ENCODE results near the gene HAGHL. TPM values are rescaled to one million over a fixed set of nuclear protein-coding genes. Genes with fewer than 3 reads are reported as not detected.
A peak's percentile ranks its signal among the peaks of the same experiment; 100 is the strongest.

The HAGHL gene
- total and polyA plus RNA-seq, 7 experiments from 2014 or later: 0.72 to 14.6 (median 9.4) TPM

DNA sequence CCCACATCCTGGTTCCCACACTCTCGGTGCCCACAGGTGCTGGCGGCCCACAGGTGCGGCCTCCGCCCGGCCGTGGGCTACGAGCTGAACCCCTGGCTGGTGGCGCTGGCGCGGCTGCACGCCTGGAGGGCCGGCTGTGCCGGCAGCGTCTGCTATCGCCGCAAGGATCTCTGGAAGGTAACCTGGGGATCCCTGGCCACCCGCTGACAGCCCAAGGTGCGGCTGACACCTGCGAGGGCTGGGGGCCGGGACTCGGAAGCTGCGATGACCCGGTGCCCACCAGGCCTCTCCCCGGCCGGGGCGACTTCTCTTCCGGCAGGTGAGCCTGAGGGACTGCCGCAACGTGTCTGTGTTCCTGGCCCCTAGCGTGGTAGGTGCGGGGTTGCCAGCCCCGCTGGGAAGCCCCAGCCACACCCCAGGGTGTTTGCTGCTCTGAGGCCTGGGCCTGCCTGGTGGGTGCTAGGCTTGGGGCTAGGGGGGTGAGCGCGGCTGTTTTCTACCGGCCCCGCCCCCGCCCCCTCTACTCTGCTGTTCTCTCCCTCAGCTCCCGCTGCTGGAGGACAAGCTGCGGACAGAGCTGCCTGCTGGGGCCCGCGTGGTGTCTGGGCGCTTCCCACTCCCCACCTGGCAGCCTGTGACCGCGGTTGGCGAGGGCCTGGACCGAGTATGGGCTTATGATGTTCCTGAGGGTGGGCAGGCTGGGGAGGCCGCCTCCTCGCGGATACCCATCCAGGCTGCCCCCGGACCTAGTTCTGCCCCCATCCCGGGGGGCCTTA is 5.0 kb upstream of the HAGHL start:
- no peaks in the 10 kb centered on the region for H3K9me3 Mint-ChIP-seq

DNA sequence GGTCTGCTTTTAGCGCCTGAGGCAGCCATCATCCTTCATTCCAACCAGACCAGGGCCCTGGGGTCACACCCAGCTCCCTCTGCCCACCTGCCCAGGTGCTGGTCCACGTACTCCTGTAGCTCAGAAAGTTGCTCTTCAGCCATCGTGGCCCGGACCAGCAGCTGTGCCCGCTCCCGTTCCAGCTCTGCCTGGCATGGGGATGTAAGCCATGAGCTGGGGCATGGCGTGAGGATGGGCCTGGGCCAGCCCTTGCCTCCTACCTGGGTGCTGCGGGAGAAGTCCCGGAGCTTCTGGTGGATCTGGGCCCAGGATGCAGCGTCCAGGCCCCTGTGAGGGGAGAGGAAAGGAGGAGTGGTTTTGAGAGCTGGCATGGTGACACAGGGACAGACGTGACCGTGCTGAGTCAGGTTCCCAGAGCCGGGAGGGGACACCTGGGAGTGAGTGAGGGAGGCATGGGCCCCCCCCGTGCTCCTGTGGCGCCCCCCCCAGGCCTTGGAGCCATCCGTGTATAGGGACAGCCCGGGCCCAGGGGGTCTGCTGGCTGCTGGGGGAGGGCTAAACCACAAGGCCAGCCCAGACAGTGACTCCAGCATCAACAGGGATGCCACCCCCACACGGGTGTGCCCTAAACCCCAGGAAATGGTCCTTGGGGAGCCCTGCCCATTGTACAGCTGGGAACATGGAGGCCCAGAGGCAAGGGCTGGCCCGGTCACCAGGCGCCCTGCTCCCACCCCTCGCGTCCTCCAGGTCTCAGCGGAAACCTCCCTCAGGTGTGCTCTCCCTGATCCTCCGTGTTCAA is 3.9 kb upstream of the HAGHL start:
- Mint-ChIP-seq H3K4me3 (peak overlapping the region in 6 of 10 donors; percentile 17 to 87 (median 36)), H3K4me1 (peaks cover 0 to 26% (median 17%) of the 10 kb centered on the region in 7 donors), H3K27me3 (peaks cover 0 to 16% (median 0%) of the 10 kb centered on the region in 5 donors), H3K36me3 (no peaks in the 10 kb centered on the region), H3K9me3 (no peaks in the 10 kb centered on the region), H3K27ac (peak overlapping the region in 1 of 9 donors; percentile 9)
- Histone ChIP-seq H3K27ac (ENCODE audit: low read depth, low read length) (no peak overlapping the region), H3K4me3 (ENCODE audit: low read length) (no peak overlapping the region), H3K4me1 (ENCODE audit: control insufficient read depth in 2 of 2, insufficient read depth in 2 of 2, low read length in 2 of 2) (peaks cover 25 to 28% of the 10 kb centered on the region in 2 donors), H3K36me3 (ENCODE audit: control insufficient read depth in 2 of 3, insufficient read depth in 3 of 3, low read length in 3 of 3) (no peaks in the 10 kb centered on the region), H3K9me3 (ENCODE audit: control insufficient read depth in 2 of 3, low read length in 3 of 3) (no peaks in the 10 kb centered on the region), H3K27me3 (ENCODE audit: control insufficient read depth in 2 of 2, insufficient read depth in 2 of 2, low read length in 2 of 2) (no peaks in the 10 kb centered on the region)
- no peak for DNase-seq
- ChIA-PET CTCF (interaction anchor here (1.0 to 1.5 kb wide), 2 partner anchors 10 to 28 kb away, joined by 3 to 7 read pairs; no protein-coding TSS in a partner anchor), POLR2A (interaction anchor here (0.6 to 3.1 kb wide), 2 partner anchors 17 to 53 kb away, joined by 3 to 11 read pairs; partner anchors contain the start of gene CIAO3)
- intact Hi-C loops (cut with micrococcal nuclease): no loop called here
- no peak for ATAC-seq

More for the DNA sequence above, 5.0 kb upstream of the HAGHL start:
- no peak for ATAC-seq
- peak overlapping the region; percentile 39 to 87 (median 61) for H3K4me3 Mint-ChIP-seq
- peak overlapping the region in 1 of 9 donors; percentile 55 for H3K27ac Mint-ChIP-seq
- ChIA-PET CTCF (interaction anchor here (0.8 to 1.5 kb wide), 2 partner anchors 9 to 11 kb away, joined by 5 to 7 read pairs; no protein-coding TSS in a partner anchor), POLR2A (interaction anchor here (0.9 to 3.1 kb wide), 4 partner anchors 9 to 32 kb away, joined by 3 to 11 read pairs (median 10); partner anchors contain the start of genes CIAO3 and WDR24)
- Histone ChIP-seq H3K27ac (ENCODE audit: low read depth, low read length) (peak overlapping the region; percentile 60), H3K4me1 (ENCODE audit: control insufficient read depth in 2 of 2, insufficient read depth in 2 of 2, low read length in 2 of 2) (peaks cover 23 to 25% of the 10 kb centered on the region in 2 donors), H3K27me3 (ENCODE audit: control insufficient read depth in 2 of 2, insufficient read depth in 2 of 2, low read length in 2 of 2) (no peaks in the 10 kb centered on the region), H3K36me3 (ENCODE audit: control insufficient read depth in 2 of 3, insufficient read depth in 3 of 3, low read length in 3 of 3) (no peaks in the 10 kb centered on the region), H3K9me3 (ENCODE audit: control insufficient read depth in 2 of 3, low read length in 3 of 3) (no peaks in the 10 kb centered on the region), H3K4me3 (ENCODE audit: low read length) (peak overlapping the region; percentile 24)
- intact Hi-C loops (cut with micrococcal nuclease): no loop called here
- DNase-seq: peak in 2 of 9 donors; percentile 37 to 40
- no peaks in the 10 kb centered on the region for H3K36me3 Mint-ChIP-seq
- H3K27me3 Mint-ChIP-seq: peaks cover 0 to 16% (median 0%) of the 10 kb centered on the region in 5 donors
- H3K4me1 Mint-ChIP-seq: peaks cover 0 to 26% (median 17%) of the 10 kb centered on the region in 7 donors

DNA sequence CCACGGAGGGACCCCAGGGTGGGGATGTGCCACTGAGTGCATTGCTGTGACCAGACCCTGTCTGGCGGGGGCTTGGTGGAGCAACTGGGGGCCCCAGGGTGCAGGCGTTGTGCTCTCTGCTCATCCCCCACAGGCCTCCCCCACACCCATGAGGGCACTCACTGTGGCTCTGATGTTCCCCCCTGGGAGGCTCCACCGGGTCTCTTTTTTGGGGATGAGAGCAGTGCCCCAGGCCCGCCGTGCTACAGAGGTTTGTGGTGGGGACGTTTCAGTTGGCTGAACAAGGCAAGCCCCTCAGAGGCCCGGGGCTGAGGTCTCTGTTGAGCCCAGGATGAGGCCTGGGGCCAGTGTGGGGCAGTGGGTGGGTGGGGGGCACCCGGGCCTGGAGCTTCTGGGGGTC is 3.2 kb upstream of the HAGHL start:
- ChIA-PET POLR2A (interaction anchor here (3.1 kb wide), 1 partner anchor 17 kb away, joined by 11 read pairs; the partner anchor contains the start of gene CIAO3), CTCF (interaction anchor here (0.9 to 1.0 kb wide), 2 partner anchors 28 to 61 kb away, joined by 3 read pairs; no protein-coding TSS in a partner anchor)
- H3K4me1 Mint-ChIP-seq: peaks cover 0 to 26% (median 16%) of the 10 kb centered on the region in 7 donors
- H3K27ac Mint-ChIP-seq: no peak overlapping the region
- H3K4me3 ChIP-seq (ENCODE audit: low read length): no peak overlapping the region
- H3K9me3 ChIP-seq (ENCODE audit: control insufficient read depth in 2 of 3, low read length in 3 of 3): no peaks in the 10 kb centered on the region
- ATAC-seq (no peak), DNase-seq (no peak)
- H3K27ac ChIP-seq (ENCODE audit: low read depth, low read length): no peak overlapping the region
- H3K27me3 ChIP-seq (ENCODE audit: control insufficient read depth in 2 of 2, insufficient read depth in 2 of 2, low read length in 2 of 2): no peaks in the 10 kb centered on the region
- H3K36me3 Mint-ChIP-seq: no peaks in the 10 kb centered on the region
- intact Hi-C loops (cut with micrococcal nuclease): no loop called here
- H3K4me3 Mint-ChIP-seq: peak overlapping the region in 1 of 10 donors; percentile 41
- H3K36me3 ChIP-seq (ENCODE audit: control insufficient read depth in 2 of 3, insufficient read depth in 3 of 3, low read length in 3 of 3): no peaks in the 10 kb centered on the region
- no peaks in the 10 kb centered on the region for H3K9me3 Mint-ChIP-seq
- peaks cover 0 to 16% (median 0%) of the 10 kb centered on the region in 5 donors for H3K27me3 Mint-ChIP-seq
- peaks cover 25 to 28% of the 10 kb centered on the region in 2 donors for H3K4me1 ChIP-seq (ENCODE audit: control insufficient read depth in 2 of 2, insufficient read depth in 2 of 2, low read length in 2 of 2)

DNA sequence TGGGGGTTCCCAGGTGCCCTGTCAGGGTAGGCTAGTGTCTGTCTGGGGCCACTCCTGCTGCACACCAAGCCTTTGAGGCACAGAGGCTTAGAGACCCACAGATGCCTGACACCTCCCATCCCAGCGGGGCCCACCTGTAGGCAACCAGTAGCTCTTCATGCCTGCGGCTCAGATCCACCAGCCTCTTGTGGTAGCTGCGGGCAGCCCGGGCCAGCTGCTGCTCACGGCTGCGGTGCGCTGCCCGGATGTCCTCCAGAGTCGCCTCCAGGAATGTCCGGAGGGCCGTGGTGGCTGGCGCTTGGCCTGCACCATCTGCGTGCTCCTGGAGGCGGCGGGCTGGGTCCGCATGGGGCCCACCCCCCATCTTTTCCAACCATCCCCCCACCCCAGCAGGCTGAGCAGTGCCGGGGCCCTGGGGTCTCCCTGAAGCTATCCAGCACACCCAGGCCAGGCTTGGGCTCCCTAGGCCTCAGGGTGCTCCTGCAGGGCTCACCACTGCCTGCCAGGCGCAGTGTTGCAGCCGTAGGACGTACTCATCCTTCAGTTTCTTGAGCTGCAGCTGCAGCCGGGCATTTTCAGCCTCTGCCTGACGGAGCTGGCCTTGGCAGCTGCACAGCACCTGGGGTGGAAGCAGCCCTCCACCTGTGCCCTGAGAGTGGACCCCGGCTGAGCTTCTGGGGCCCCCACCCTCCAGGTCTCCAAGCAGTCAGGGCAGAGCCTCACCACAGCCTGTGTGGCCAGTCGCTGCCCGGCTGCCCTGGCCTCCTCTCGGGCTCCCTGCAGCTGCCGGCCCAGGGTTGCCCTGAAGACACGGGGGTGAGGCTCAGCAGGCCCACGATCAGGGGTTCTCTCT is 2.5 kb upstream of the HAGHL start:
- no peak for DNase-seq
- no peaks in the 10 kb centered on the region for H3K9me3 Mint-ChIP-seq
- no peaks in the 10 kb centered on the region for H3K27me3 ChIP-seq (ENCODE audit: control insufficient read depth in 2 of 2, insufficient read depth in 2 of 2, low read length in 2 of 2)
- intact Hi-C loops (cut with micrococcal nuclease): loop anchor here in 1 of 2 donors (5.0 kb wide), 1 partner anchor 587 kb away; the partner anchor contains the start of gene NPRL3
- no peak overlapping the region for H3K4me3 ChIP-seq (ENCODE audit: low read length)
- H3K9me3 ChIP-seq (ENCODE audit: control insufficient read depth in 2 of 3, low read length in 3 of 3): no peaks in the 10 kb centered on the region
- H3K36me3 ChIP-seq (ENCODE audit: control insufficient read depth in 2 of 3, insufficient read depth in 3 of 3, low read length in 3 of 3): no peaks in the 10 kb centered on the region
- no peak for ATAC-seq
- no peak overlapping the region for H3K4me3 Mint-ChIP-seq
- H3K36me3 Mint-ChIP-seq: no peaks in the 10 kb centered on the region
- POLR2A ChIA-PET: interaction anchor here (0.5 to 0.9 kb wide), 2 partner anchors 11 to 53 kb away, joined by 3 to 4 read pairs; no protein-coding TSS in a partner anchor
- CTCF ChIA-PET: interaction anchor here (0.9 to 1.4 kb wide), 3 partner anchors 12 to 60 kb away, joined by 3 to 4 read pairs (median 4); no protein-coding TSS in a partner anchor
- peaks cover 22 to 23% of the 10 kb centered on the region in 2 donors for H3K4me1 ChIP-seq (ENCODE audit: control insufficient read depth in 2 of 2, insufficient read depth in 2 of 2, low read length in 2 of 2)
- H3K27me3 Mint-ChIP-seq: peaks cover 0 to 10% (median 0%) of the 10 kb centered on the region in 5 donors
- peaks cover 0 to 21% (median 9%) of the 10 kb centered on the region in 7 donors for H3K4me1 Mint-ChIP-seq
- no peak overlapping the region for H3K27ac Mint-ChIP-seq
- H3K27ac ChIP-seq (ENCODE audit: low read depth, low read length): no peak overlapping the region

DNA sequence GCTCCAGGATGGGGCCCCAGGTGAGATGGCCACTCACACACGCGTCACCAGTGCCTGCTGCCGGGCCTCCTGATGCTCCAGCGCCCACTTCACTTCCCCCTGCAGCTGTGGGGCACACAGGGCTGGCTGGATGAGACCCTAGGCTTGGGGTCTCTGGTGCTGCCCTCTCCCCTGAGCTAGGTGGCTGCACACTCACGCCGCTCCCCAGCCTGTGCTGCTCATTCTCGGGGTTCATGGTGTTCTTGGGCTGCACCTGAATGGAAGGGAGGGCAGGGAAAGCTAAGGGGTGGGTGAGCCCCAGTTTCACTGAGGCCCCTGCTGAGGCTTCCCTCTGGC is 1.9 kb upstream of the HAGHL start:
- Histone ChIP-seq H3K36me3 (ENCODE audit: control insufficient read depth in 2 of 3, insufficient read depth in 3 of 3, low read length in 3 of 3) (no peaks in the 10 kb centered on the region), H3K27ac (ENCODE audit: low read depth, low read length) (no peak overlapping the region), H3K4me3 (ENCODE audit: low read length) (no peak overlapping the region), H3K4me1 (ENCODE audit: control insufficient read depth in 2 of 2, insufficient read depth in 2 of 2, low read length in 2 of 2) (peaks cover 18 to 20% of the 10 kb centered on the region in 2 donors), H3K9me3 (ENCODE audit: control insufficient read depth in 2 of 3, low read length in 3 of 3) (no peaks in the 10 kb centered on the region), H3K27me3 (ENCODE audit: control insufficient read depth in 2 of 2, insufficient read depth in 2 of 2, low read length in 2 of 2) (no peaks in the 10 kb centered on the region)
- H3K4me3 Mint-ChIP-seq: no peak overlapping the region
- no peak overlapping the region for H3K27ac Mint-ChIP-seq
- ChIA-PET CTCF (interaction anchor here (1.0 to 1.4 kb wide), 3 partner anchors 13 to 335 kb away, joined by 3 to 4 read pairs (median 4); no protein-coding TSS in a partner anchor), POLR2A (interaction anchor here (0.9 to 1.4 kb wide), 2 partner anchors 11 to 16 kb away, joined by 3 to 5 read pairs; partner anchors contain the start of gene CIAO3)
- no peaks in the 10 kb centered on the region for H3K9me3 Mint-ChIP-seq
- intact Hi-C loops (cut with micrococcal nuclease): loop anchor here in 1 of 2 donors (5.0 kb wide), 1 partner anchor 588 kb away; the partner anchor contains the start of gene NPRL3
- H3K36me3 Mint-ChIP-seq: no peaks in the 10 kb centered on the region
- ATAC-seq: no peak
- H3K4me1 Mint-ChIP-seq: peaks cover 0 to 15% (median 9%) of the 10 kb centered on the region in 7 donors
- no peak for DNase-seq
- peaks cover 0 to 9% (median 0%) of the 10 kb centered on the region in 5 donors for H3K27me3 Mint-ChIP-seq

Data from naive thymus-derived CD4-positive, alpha-beta T cell (primary cell).